Thyroid gland (tissue), 4 donors: Measurements from ENCODE around the gene CARS1. TPM values are rescaled to one million over a fixed set of nuclear protein-coding genes. Genes with fewer than 3 reads are reported as not detected.
A peak's percentile ranks its signal among the peaks of the same experiment; 100 is the strongest.

Experiments
- DNase-seq, 2 donors: peaks; one replicate each; pipeline ENCODE4 v3.0.0-alpha.2; 2019
- H3K27ac ChIP-seq, 3 donors: fragments of 200-600 bp; sonication (generic); 1 replicate in 2 of 3; 2 replicates in 1 of 3; pipeline ENCODE4 v1.5.1; 2016 to 2019; ENCODE audit warnings: mild to moderate bottlenecking in 1 of 3, moderate library complexity in 1 of 3
- H3K27me3 ChIP-seq: fragments of 200-600 bp; sonication (generic); one replicate; pipeline ENCODE4 v1.5.1; 2019
- H3K36me3 ChIP-seq, 2 donors: fragments of 200-600 bp; sonication (generic); one replicate each; pipeline ENCODE4 v1.5.1; 2016 to 2019
- H3K4me1 ChIP-seq, 2 donors: fragments of 200-600 bp; sonication (generic); one replicate each; pipeline ENCODE4 v1.5.1; 2017 to 2019
- H3K4me3 ChIP-seq, 3 donors: fragments of 200-600 bp; sonication (generic); replicated peaks in 1 of 3; 1 replicate in 2 of 3; 2 replicates in 1 of 3; pipeline ENCODE4 v1.5.1; 2016; ENCODE audit warnings: mild to moderate bottlenecking in 1 of 3
- H3K9me3 ChIP-seq: fragments of 200-600 bp; sonication (generic); one replicate; pipeline ENCODE4 v1.5.1; 2017
- CTCF ChIP-seq, 6 experiments: fragments of 200-600 bp in 3 of 6; fragments of 450-650 bp in 3 of 6; sonication (generic) in 3 of 6; IDR thresholded peaks; one replicate each; pipeline ENCODE4 v1.5.1; 2016 to 2019; ENCODE audit warnings: antibody characterized with exemption in 6 of 6, mild to moderate bottlenecking in 2 of 6, inconsistent platforms in 1 of 6, moderate library complexity in 1 of 6
- POLR2A ChIP-seq, 2 donors: fragments of 450-650 bp; IDR thresholded peaks; one replicate each; pipeline ENCODE4 v1.6.1; 2017; ENCODE audit warnings: antibody characterized with exemption in 2 of 2, mild to moderate bottlenecking in 2 of 2, moderate library complexity in 1 of 2
- WGBS, 2 donors: methylation state at CpG; one replicate each; pipeline ENCODE4 v1.1.5; 2017; 5-methylcytosine and 5-hydroxymethylcytosine counted together
- intact Hi-C: fragments of 100-400 bp; cut with DNase I; formaldehyde crosslinking; loops from one replicate; pipeline ENCODE4 v1.15.1; 2023
- total RNA-seq, 4 donors: library from RNA; depleted of rRNA; stranded (reverse); fragments of >200 nt; gene quantifications; one replicate each; pipeline ENCODE4 v1.2.3, GENCODE V29; 2016

The CARS1 gene
- total RNA-seq, 4 donors from 2014 or later: 36.7 to 56.2 (median 50.1) TPM

- no peaks in the 10 kb centered on the region for H3K27me3 ChIP-seq
- peaks cover 0 to 4% of the 10 kb centered on the region in 2 donors for H3K36me3 ChIP-seq
- H3K4me3 ChIP-seq: no peak overlapping the region
- intact Hi-C loops: no loop called here
- 93 to 94% methylated on average over 18 of the region's 18 CpGs for WGBS, 2 donors
- TF ChIP-seq CTCF (IDR thresholded peaks at IDR 0.05) (no peak), POLR2A (IDR thresholded peaks at IDR 0.05) (no peak)
- H3K27ac ChIP-seq: peak overlapping the region in 2 of 3 donors; percentile 7 to 52
- H3K9me3 ChIP-seq: no peaks in the 10 kb centered on the region
- H3K4me1 ChIP-seq: peaks cover 11 to 36% of the 10 kb centered on the region in 2 donors
- DNase-seq: no peak
These were observed 6.6 kb downstream of the CARS1 start for GRCh38 chr11:3050386-3051195.

- Histone ChIP-seq H3K36me3 (peaks cover 0 to 4% of the 10 kb centered on the region in 2 donors), H3K27ac (peak overlapping the region in 2 of 3 donors; percentile 7 to 52), H3K4me3 (no peak overlapping the region), H3K4me1 (peaks cover 15 to 34% of the 10 kb centered on the region in 2 donors), H3K27me3 (no peaks in the 10 kb centered on the region), H3K9me3 (no peaks in the 10 kb centered on the region)
- TF ChIP-seq POLR2A (IDR thresholded peaks at IDR 0.05) (no peak), CTCF (IDR thresholded peaks at IDR 0.05) (peak in 2 of 6 experiments; percentile 16 to 27)
- peak; percentile 35 to 48 for DNase-seq
- intact Hi-C loops: no loop called here
- 57 to 78% methylated on average over 17 to 18 of the region's 18 CpGs for WGBS, 2 donors
These were observed 7.6 kb downstream of the CARS1 start for GRCh38 chr11:3049430-3050243.

- Histone ChIP-seq H3K4me1 (peaks cover 34 to 54% of the 10 kb centered on the region in 2 donors), H3K4me3 (no peak overlapping the region), H3K27me3 (no peaks in the 10 kb centered on the region), H3K9me3 (no peaks in the 10 kb centered on the region), H3K27ac (no peak overlapping the region), H3K36me3 (no peaks in the 10 kb centered on the region)
- TF ChIP-seq POLR2A (IDR thresholded peaks at IDR 0.05) (no peak), CTCF (IDR thresholded peaks at IDR 0.05) (no peak)
- WGBS, 2 donors: 90 to 96% methylated on average over 10 to 13 of the region's 16 CpGs
- intact Hi-C loops: no loop called here
- no peak for DNase-seq
These were observed 9.6 kb downstream of the CARS1 start for GRCh38 chr11:3047637-3048036.

GRCh38 chr11:3046641-3047040, 10.6 kb downstream of the CARS1 start:
- peaks cover 38 to 64% of the 10 kb centered on the region in 2 donors for H3K4me1 ChIP-seq
- no peak overlapping the region for H3K4me3 ChIP-seq
- no peak for TF ChIP-seq POLR2A (IDR thresholded peaks at IDR 0.05)
- TF ChIP-seq CTCF (IDR thresholded peaks at IDR 0.05): no peak
- H3K36me3 ChIP-seq: no peaks in the 10 kb centered on the region
- H3K27ac ChIP-seq: no peak overlapping the region
- no peaks in the 10 kb centered on the region for H3K27me3 ChIP-seq
- H3K9me3 ChIP-seq: no peaks in the 10 kb centered on the region
- intact Hi-C loops: no loop called here
- no peak for DNase-seq
- WGBS, 2 donors: 92 to 97% methylated on average over 8 of the region's 8 CpGs
